Esophagus muscularis mucosa (tissue), 4 donors: ENCODE data around the gene ACVR2B.

ENCODE experiments used
- EP300 ChIP-seq: sonication (generic); formaldehyde crosslinking; IDR thresholded peaks from one replicate; pipeline ENCODE4 v1.6.1; 2017; ENCODE audit warnings: antibody characterized with exemption
- POLR2A ChIP-seq: fragments of 450-650 bp; IDR thresholded peaks from one replicate; pipeline ENCODE4 v1.6.1; 2017; ENCODE audit warnings: antibody characterized with exemption, moderate library complexity, mild to moderate bottlenecking, low read depth
- POLR2AphosphoS5 ChIP-seq, 2 donors: sonication (generic); formaldehyde crosslinking; IDR thresholded peaks; one replicate each; pipeline ENCODE4 v1.6.1; 2017; ENCODE audit warnings: antibody characterized with exemption in 2 of 2
- TF ChIP-seq, protein P1 (sequence below), 3 experiments: fragments of 200-600 bp in 2 of 3; fragments of 450-650 bp in 1 of 3; sonication (generic) in 2 of 3; IDR thresholded peaks; one replicate each; pipeline ENCODE4 v1.5.1; 2017 to 2019; ENCODE audit warnings: antibody characterized with exemption in 3 of 3, mild to moderate bottlenecking in 2 of 3, moderate library complexity in 1 of 3

DNA sequence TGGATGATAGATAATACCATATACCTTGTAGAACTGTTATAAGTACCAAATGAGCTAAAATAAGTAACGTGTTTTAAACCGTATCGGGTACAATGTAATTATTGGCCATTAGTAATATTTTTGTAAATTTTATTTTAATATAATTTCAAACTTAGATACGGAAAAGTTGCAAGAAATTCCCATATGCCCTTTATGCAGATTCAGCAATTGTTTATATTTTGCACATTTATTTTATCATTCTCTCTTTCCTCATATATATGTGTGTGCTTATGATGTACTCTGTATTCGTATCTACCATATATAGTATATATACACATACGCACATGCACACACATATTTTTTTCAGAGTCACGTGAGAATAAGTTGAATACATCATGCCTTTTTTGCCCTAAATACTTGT lies 80.9 kb downstream of the ACVR2B start:
- TF ChIP-seq, protein P1, sequence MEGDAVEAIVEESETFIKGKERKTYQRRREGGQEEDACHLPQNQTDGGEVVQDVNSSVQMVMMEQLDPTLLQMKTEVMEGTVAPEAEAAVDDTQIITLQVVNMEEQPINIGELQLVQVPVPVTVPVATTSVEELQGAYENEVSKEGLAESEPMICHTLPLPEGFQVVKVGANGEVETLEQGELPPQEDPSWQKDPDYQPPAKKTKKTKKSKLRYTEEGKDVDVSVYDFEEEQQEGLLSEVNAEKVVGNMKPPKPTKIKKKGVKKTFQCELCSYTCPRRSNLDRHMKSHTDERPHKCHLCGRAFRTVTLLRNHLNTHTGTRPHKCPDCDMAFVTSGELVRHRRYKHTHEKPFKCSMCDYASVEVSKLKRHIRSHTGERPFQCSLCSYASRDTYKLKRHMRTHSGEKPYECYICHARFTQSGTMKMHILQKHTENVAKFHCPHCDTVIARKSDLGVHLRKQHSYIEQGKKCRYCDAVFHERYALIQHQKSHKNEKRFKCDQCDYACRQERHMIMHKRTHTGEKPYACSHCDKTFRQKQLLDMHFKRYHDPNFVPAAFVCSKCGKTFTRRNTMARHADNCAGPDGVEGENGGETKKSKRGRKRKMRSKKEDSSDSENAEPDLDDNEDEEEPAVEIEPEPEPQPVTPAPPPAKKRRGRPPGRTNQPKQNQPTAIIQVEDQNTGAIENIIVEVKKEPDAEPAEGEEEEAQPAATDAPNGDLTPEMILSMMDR (IDR thresholded peaks at IDR 0.05), result no peak
- no peak for TF ChIP-seq POLR2A
- TF ChIP-seq POLR2AphosphoS5 (IDR thresholded peaks at IDR 0.05), result no peak
- TF ChIP-seq EP300, result no peak
